Measurements from ENCODE around the gene PRUNE2. TPM values are rescaled to one million over a fixed set of nuclear protein-coding genes. Genes with fewer than 3 reads are reported as not detected.
"Not testable (repeated sequence)": the region's sequence is repeated elsewhere in the genome, so short reads cannot be mapped to it uniquely, and the experiment has no call there.

Gene PRUNE2
- total RNA-seq, 1 experiment from 2014 or later, result 2.2 TPM

DNA sequence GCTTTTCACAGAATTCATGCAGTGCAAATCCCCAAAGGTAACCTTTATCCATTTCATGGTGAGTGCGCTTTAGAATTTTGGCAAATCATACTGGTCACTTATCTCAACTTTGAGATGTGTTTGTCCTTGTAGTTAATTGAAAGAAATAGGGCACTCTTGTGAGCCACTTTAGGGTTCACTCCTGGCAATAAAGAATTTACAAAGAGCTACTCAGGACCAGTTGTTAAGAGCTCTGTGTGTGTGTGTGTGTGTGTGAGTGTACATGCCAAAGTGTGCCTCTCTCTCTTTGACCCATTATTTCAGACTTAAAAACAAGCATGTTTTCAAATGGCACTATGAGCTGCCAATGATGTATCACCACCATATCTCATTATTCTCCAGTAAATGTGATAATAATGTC, 120.4 kb downstream of the PRUNE2 start:
- Histone ChIP-seq H3K27ac (no peak overlapping the region), H3K27me3 (replicated peaks) (no peaks in the 10 kb centered on the region), H3K4me3 (no peak overlapping the region), H3K9me3 (replicated peaks) (no peaks in the 10 kb centered on the region), H3K36me3 (no peaks in the 10 kb centered on the region), H3K4me1 (replicated peaks) (no peaks in the 10 kb centered on the region)
- no peak for DNase-seq (ENCODE audit: low read depth in 1 of 2, low spot score in 2 of 2)

DNA sequence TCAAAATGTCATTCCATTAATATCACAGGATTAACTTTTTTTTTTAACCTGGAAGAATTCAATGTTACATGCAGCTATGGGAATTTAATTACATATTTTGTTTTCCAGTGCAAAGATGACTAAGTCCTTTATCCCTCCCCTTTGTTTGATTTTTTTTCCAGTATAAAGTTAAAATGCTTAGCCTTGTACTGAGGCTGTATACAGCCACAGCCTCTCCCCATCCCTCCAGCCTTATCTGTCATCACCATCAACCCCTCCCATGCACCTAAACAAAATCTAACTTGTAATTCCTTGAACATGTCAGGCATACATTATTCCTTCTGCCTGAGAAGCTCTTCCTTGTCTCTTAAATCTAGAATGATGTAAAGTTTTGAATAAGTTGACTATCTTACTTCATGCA, 121.0 kb downstream of the PRUNE2 start:
- Histone ChIP-seq H3K27ac (no peak overlapping the region), H3K36me3 (no peaks in the 10 kb centered on the region), H3K4me3 (no peak overlapping the region), H3K27me3 (replicated peaks) (no peaks in the 10 kb centered on the region), H3K9me3 (replicated peaks) (no peaks in the 10 kb centered on the region), H3K4me1 (replicated peaks) (no peaks in the 10 kb centered on the region)
- DNase-seq (ENCODE audit: low read depth in 1 of 2, low spot score in 2 of 2), result no peak

GRCh38 chr9:76772686-76773445, 133.0 kb downstream of the PRUNE2 start:
- Histone ChIP-seq H3K36me3 (no peaks in the 10 kb centered on the region), H3K27ac (no peak overlapping the region), H3K4me3 (no peak overlapping the region), H3K27me3 (replicated peaks) (no peaks in the 10 kb centered on the region), H3K4me1 (replicated peaks) (no peaks in the 10 kb centered on the region), H3K9me3 (replicated peaks) (no peaks in the 10 kb centered on the region)
- no peak for DNase-seq (ENCODE audit: low read depth in 1 of 2, low spot score in 2 of 2)

- no peaks in the 10 kb centered on the region; the same call in 1 of the 2 replicates for H3K27me3 ChIP-seq (replicated peaks)
- no peak overlapping the region for H3K4me3 ChIP-seq
- H3K27ac ChIP-seq, result no peak overlapping the region
- H3K4me1 ChIP-seq (replicated peaks), result no peaks in the 10 kb centered on the region
- no peaks in the 10 kb centered on the region for H3K9me3 ChIP-seq (replicated peaks)
- no peaks in the 10 kb centered on the region for H3K36me3 ChIP-seq
- no peak for DNase-seq (ENCODE audit: low read depth in 1 of 2, low spot score in 2 of 2)
Observed at GRCh38 chr9:76766126-76766525, 139.8 kb downstream of the PRUNE2 start.

- H3K27ac ChIP-seq, result no peak within 1 kb of the TSS
- DNase-seq (ENCODE audit: low read depth in 1 of 2, low spot score in 2 of 2), result no peak
- H3K36me3 ChIP-seq, result no peaks in the 10 kb centered on the region
- no peaks in the 10 kb centered on the region for H3K9me3 ChIP-seq (replicated peaks)
- H3K4me3 ChIP-seq, result no peak within 1 kb of the TSS
- no peaks in the 10 kb centered on the region for H3K4me1 ChIP-seq (replicated peaks)
- H3K27me3 ChIP-seq (replicated peaks), result no peaks in the 10 kb centered on the region; the same call in 1 of the 2 replicates
Observed at GRCh38 chr9:76764138-76764537, 141.8 kb downstream of the PRUNE2 start, which contains the start of gene PCA3. Gene PCA3, plus strand, starts transcription at chr9:76764438.

GRCh38 chr9:76761448-76761847, 144.5 kb downstream of the PRUNE2 start:
- Histone ChIP-seq H3K36me3 (no peaks in the 10 kb centered on the region), H3K4me3 (no peak overlapping the region), H3K4me1 (replicated peaks) (no peaks in the 10 kb centered on the region), H3K27ac (no peak overlapping the region), H3K9me3 (replicated peaks) (no peaks in the 10 kb centered on the region), H3K27me3 (replicated peaks) (no peaks in the 10 kb centered on the region; the same call in 1 of the 2 replicates)
- no peak for DNase-seq (ENCODE audit: low read depth in 1 of 2, low spot score in 2 of 2)

- H3K27ac ChIP-seq, result no peak overlapping the region
- no peak for DNase-seq (ENCODE audit: low read depth in 1 of 2, low spot score in 2 of 2)
- H3K4me1 ChIP-seq (replicated peaks), result no peaks in the 10 kb centered on the region; the same call in 1 of the 2 replicates
- no peak overlapping the region for H3K4me3 ChIP-seq
- no peaks in the 10 kb centered on the region; the same call in 1 of the 2 replicates for H3K27me3 ChIP-seq (replicated peaks)
- H3K36me3 ChIP-seq, result no peaks in the 10 kb centered on the region
- H3K9me3 ChIP-seq (replicated peaks), result no peaks in the 10 kb centered on the region
Observed at GRCh38 chr9:76759732-76760131, 146.2 kb downstream of the PRUNE2 start.

- DNase-seq (ENCODE audit: low read depth in 1 of 2, low spot score in 2 of 2), result no peak
- no peaks in the 10 kb centered on the region; the same call in 1 of the 2 replicates for H3K27me3 ChIP-seq (replicated peaks)
- no peaks in the 10 kb centered on the region for H3K9me3 ChIP-seq (replicated peaks)
- H3K27ac ChIP-seq, result no peak overlapping the region
- no peaks in the 10 kb centered on the region; the same call in 1 of the 2 replicates for H3K4me1 ChIP-seq (replicated peaks)
- H3K4me3 ChIP-seq, result no peak overlapping the region
- H3K36me3 ChIP-seq, result no peaks in the 10 kb centered on the region
Observed at GRCh38 chr9:76758476-76758875, 147.4 kb downstream of the PRUNE2 start.

GRCh38 chr9:76756941-76757673, 148.8 kb downstream of the PRUNE2 start:
- Histone ChIP-seq H3K27me3 (replicated peaks) (no peaks in the 10 kb centered on the region; the same call in 1 of the 2 replicates), H3K4me1 (replicated peaks) (no peaks in the 10 kb centered on the region; the same call in 1 of the 2 replicates), H3K27ac (no peak overlapping the region), H3K9me3 (replicated peaks) (no peaks in the 10 kb centered on the region), H3K4me3 (no peak overlapping the region), H3K36me3 (no peaks in the 10 kb centered on the region)
- DNase-seq (ENCODE audit: low read depth in 1 of 2, low spot score in 2 of 2), result no peak

DNA sequence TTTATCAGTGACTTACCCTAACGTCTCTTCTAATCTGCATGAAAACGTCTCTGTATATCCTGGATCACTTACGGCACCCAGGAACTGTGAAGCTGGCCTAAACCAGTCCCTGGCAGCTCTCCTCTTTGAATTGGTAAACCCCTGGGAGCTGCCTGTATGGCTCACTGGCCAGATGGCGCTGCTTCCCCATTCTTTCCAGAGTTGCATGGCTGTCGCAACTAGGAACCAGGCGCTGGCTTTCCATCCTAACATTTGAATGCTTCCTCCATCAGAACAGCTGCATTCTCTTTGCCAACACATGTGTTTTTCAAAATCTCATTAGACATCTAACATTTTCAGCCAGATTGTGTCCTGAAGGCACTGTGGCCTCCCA, 149.7 kb downstream of the PRUNE2 start:
- DNase-seq (ENCODE audit: low read depth in 1 of 2, low spot score in 2 of 2), result no peak
- Histone ChIP-seq H3K27ac (no peak overlapping the region), H3K36me3 (no peaks in the 10 kb centered on the region)

GRCh38 chr9:76751001-76751400, 154.9 kb downstream of the PRUNE2 start:
- no peak overlapping the region for H3K27ac ChIP-seq
- H3K4me1 ChIP-seq (replicated peaks), result no peaks in the 10 kb centered on the region; the same call in 1 of the 2 replicates
- H3K36me3 ChIP-seq, result no peaks in the 10 kb centered on the region
- H3K9me3 ChIP-seq (replicated peaks), result no peaks in the 10 kb centered on the region
- no peaks in the 10 kb centered on the region for H3K27me3 ChIP-seq (replicated peaks)
- no peak for DNase-seq (ENCODE audit: low read depth in 1 of 2, low spot score in 2 of 2)
- no peak overlapping the region for H3K4me3 ChIP-seq

More for the DNA sequence above, 149.7 kb downstream of the PRUNE2 start:
- Histone ChIP-seq H3K27me3 (replicated peaks) (no peaks in the 10 kb centered on the region), H3K9me3 (replicated peaks) (no peaks in the 10 kb centered on the region), H3K4me1 (replicated peaks) (no peaks in the 10 kb centered on the region; the same call in 1 of the 2 replicates), H3K4me3 (no peak overlapping the region)

- no peaks in the 10 kb centered on the region for H3K4me1 ChIP-seq (replicated peaks)
- H3K36me3 ChIP-seq, result no peaks in the 10 kb centered on the region
- H3K27me3 ChIP-seq (replicated peaks), result no peaks in the 10 kb centered on the region
- no peak overlapping the region for H3K27ac ChIP-seq
- DNase-seq (ENCODE audit: low read depth in 1 of 2, low spot score in 2 of 2), result no peak
- H3K9me3 ChIP-seq (replicated peaks), result no peaks in the 10 kb centered on the region
- H3K4me3 ChIP-seq, result no peak overlapping the region
Observed at GRCh38 chr9:76744336-76744735, 161.6 kb downstream of the PRUNE2 start.

- no peak for DNase-seq (ENCODE audit: low read depth in 1 of 2, low spot score in 2 of 2)
- Histone ChIP-seq H3K36me3 (no peaks in the 10 kb centered on the region), H3K27me3 (replicated peaks) (no peaks in the 10 kb centered on the region), H3K4me1 (replicated peaks) (no peaks in the 10 kb centered on the region), H3K9me3 (replicated peaks) (no peaks in the 10 kb centered on the region), H3K27ac (no peak overlapping the region), H3K4me3 (no peak overlapping the region)
Observed at GRCh38 chr9:76743931-76744330, 162.0 kb downstream of the PRUNE2 start.

DNA sequence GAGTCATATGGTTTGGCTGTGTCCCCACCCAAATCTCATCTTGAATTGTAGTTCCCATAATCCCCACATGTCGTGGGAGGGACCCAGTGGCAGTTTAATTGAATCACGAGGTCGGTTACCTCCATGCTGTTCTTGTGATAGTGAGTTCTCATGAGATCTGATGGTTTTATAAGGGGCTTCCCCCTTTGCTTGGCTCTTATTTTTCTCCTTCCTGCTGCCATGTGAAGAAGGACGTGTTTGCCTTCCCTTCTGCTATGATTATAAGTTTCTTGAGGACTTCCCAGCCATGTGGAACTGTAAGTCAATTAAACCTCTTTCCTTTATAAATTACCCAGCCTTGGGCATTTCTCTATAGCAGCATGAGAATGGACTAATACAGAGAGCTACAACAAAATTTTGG, 163.0 kb downstream of the PRUNE2 start:
- not testable (repeated sequence) for H3K27ac ChIP-seq; DNase-seq (ENCODE audit: low read depth in 1 of 2, low spot score in 2 of 2); H3K9me3 ChIP-seq (replicated peaks); H3K36me3 ChIP-seq; H3K27me3 ChIP-seq (replicated peaks); H3K4me3 ChIP-seq; H3K4me1 ChIP-seq (replicated peaks)
